Chondrocyte (in vitro differentiated cells): ENCODE measurements around the gene LRFN2. TPM values are rescaled to one million over a fixed set of nuclear protein-coding genes. Genes with fewer than 3 reads are reported as not detected.

Experiments used
- DNase-seq: peaks from one replicate; pipeline ENCODE4 v3.0.0; 2021; ENCODE audit warnings: mixed read lengths, low spot score
- H3K27ac Mint-ChIP-seq: one replicate; pipeline ENCODE4 v1.8.0; 2021; ENCODE audit warnings: mild to moderate bottlenecking, moderate library complexity, mixed read lengths; ENCODE audit not compliant: unreplicated experiment
- H3K27me3 Mint-ChIP-seq: 2 replicates; pipeline ENCODE4 v1.8.0; 2021; ENCODE audit warnings: low read depth, mixed read lengths
- H3K36me3 Mint-ChIP-seq: 2 replicates; pipeline ENCODE4 v1.8.0; 2021; ENCODE audit warnings: low read depth, mixed read lengths
- H3K4me1 Mint-ChIP-seq: 2 replicates; pipeline ENCODE4 v1.8.0; 2021; ENCODE audit warnings: low read depth, mild to moderate bottlenecking, mixed read lengths
- H3K4me3 Mint-ChIP-seq: one replicate; pipeline ENCODE4 v1.8.0; 2021; ENCODE audit warnings: mild to moderate bottlenecking, moderate library complexity, mixed read lengths; ENCODE audit not compliant: unreplicated experiment
- H3K9me3 Mint-ChIP-seq: 2 replicates; pipeline ENCODE4 v1.8.0; 2021; ENCODE audit warnings: low read depth, mixed read lengths
- total RNA-seq: library from RNA; stranded (reverse); gene quantifications from 3 replicates; pipeline ENCODE4 v1.2.1, GENCODE V29; 2021
- TF ChIP-seq, protein P1 (sequence below): fragments of 200-600 bp; sonication (generic); IDR thresholded peaks from 2 replicates; pipeline ENCODE4 v1.5.0; 2021; ENCODE audit warnings: antibody characterized with exemption, mild to moderate bottlenecking, moderate library complexity

The LRFN2 gene
- total RNA-seq, 1 donor from 2014 or later: 0.05 TPM

DNA sequence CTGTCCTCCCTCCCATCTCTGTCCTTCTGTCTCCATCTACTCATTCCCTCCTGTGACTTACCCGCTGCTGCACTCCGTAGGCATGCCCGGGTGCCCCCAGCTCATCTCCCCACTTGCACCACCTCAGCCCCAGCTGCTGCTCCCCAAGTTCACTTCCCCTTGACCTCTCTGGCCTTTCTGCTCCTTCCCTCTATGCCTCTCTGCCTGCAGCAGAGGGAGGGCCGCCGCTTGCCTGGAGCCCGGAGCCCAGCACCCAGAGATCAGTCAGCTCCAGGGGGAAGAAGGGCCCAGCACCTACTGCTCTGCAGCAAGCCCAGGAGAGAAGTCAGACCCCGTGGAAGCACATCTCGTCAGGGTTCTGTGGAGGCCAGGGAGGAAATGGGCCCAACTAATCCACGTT lies 97.4 kb downstream of the LRFN2 start:
- Mint-ChIP-seq H3K27ac (no peak overlapping the region), H3K9me3 (no peaks in the 10 kb centered on the region), H3K4me3 (no peak overlapping the region), H3K36me3 (no peaks in the 10 kb centered on the region), H3K27me3 (peaks cover 65% of the 10 kb centered on the region), H3K4me1 (no peaks in the 10 kb centered on the region)
- no peak for DNase-seq
- TF ChIP-seq, protein P1, sequence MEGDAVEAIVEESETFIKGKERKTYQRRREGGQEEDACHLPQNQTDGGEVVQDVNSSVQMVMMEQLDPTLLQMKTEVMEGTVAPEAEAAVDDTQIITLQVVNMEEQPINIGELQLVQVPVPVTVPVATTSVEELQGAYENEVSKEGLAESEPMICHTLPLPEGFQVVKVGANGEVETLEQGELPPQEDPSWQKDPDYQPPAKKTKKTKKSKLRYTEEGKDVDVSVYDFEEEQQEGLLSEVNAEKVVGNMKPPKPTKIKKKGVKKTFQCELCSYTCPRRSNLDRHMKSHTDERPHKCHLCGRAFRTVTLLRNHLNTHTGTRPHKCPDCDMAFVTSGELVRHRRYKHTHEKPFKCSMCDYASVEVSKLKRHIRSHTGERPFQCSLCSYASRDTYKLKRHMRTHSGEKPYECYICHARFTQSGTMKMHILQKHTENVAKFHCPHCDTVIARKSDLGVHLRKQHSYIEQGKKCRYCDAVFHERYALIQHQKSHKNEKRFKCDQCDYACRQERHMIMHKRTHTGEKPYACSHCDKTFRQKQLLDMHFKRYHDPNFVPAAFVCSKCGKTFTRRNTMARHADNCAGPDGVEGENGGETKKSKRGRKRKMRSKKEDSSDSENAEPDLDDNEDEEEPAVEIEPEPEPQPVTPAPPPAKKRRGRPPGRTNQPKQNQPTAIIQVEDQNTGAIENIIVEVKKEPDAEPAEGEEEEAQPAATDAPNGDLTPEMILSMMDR: no peak

DNA sequence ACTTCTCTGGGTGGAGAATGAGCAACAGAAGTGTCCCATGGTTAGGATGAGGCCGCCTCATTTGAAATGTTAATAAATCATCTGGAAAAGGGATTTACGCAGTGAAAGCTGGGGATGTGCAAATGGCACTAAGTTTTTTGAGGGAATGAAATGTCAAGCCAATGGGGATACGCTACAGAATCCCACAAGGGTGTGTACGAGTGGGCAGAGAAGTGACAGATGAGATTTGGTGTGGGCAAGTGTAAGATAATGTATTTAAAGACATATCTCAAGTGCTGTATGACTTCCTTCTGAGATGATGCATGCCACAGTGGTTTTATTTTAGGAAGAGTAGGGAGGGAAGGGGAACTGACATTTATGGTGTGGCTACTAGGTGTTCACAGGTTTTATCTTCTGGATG lies 100.6 kb downstream of the LRFN2 start:
- Mint-ChIP-seq H3K27ac (no peak overlapping the region), H3K4me3 (no peak overlapping the region), H3K4me1 (no peaks in the 10 kb centered on the region), H3K27me3 (peaks cover 67% of the 10 kb centered on the region), H3K9me3 (no peaks in the 10 kb centered on the region), H3K36me3 (no peaks in the 10 kb centered on the region)
- no peak for DNase-seq
- TF ChIP-seq, protein P1: no peak

DNA sequence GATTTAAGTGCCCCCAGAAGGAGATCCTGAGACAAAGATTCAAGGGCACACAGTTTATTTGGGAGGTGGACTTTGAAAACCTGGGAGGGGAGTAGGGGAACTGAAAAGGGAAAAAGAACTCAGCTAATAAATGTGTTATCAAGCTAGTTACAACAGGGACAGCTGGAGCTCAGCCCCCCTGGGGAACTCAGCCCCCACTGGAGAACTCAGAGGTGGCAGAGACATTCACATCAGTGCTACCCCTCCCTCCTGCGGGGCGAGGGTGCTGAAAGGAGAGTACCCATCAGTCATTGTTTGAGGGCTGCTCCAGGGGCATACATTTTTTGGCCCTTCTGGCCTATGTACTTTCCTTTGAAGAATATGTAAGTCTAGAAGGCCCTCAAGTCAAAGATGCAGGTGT lies 101.4 kb downstream of the LRFN2 start:
- TF ChIP-seq, protein P1: no peak
- Mint-ChIP-seq H3K27me3 (peaks cover 65% of the 10 kb centered on the region), H3K9me3 (no peaks in the 10 kb centered on the region), H3K27ac (no peak overlapping the region), H3K4me1 (no peaks in the 10 kb centered on the region), H3K36me3 (no peaks in the 10 kb centered on the region), H3K4me3 (no peak overlapping the region)
- no peak for DNase-seq

DNA sequence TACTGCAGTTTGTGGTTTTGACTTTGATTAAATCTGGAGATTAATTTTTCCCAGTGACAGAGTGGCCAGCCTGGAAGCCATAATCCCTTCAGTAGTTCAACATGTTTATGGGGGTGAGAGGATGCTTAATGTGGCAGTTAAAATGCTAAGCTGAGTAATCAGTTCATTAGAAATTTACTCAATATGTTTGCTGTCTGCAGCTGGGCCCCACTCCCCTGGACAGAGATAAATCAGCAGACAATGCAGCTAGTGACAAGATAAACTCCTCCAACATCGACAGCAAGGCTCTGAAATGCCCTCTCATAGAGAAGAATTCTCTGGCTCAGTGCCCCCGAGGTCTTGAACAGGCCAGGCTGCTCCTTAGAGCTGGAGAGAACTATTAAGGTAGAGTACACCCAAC lies 101.9 kb downstream of the LRFN2 start:
- H3K36me3 Mint-ChIP-seq: no peaks in the 10 kb centered on the region
- no peak overlapping the region for H3K4me3 Mint-ChIP-seq
- H3K27me3 Mint-ChIP-seq: peaks cover 64% of the 10 kb centered on the region
- H3K4me1 Mint-ChIP-seq: no peaks in the 10 kb centered on the region
- TF ChIP-seq, protein P1: no peak
- H3K9me3 Mint-ChIP-seq: no peaks in the 10 kb centered on the region
- H3K27ac Mint-ChIP-seq: no peak overlapping the region
- no peak for DNase-seq

DNA sequence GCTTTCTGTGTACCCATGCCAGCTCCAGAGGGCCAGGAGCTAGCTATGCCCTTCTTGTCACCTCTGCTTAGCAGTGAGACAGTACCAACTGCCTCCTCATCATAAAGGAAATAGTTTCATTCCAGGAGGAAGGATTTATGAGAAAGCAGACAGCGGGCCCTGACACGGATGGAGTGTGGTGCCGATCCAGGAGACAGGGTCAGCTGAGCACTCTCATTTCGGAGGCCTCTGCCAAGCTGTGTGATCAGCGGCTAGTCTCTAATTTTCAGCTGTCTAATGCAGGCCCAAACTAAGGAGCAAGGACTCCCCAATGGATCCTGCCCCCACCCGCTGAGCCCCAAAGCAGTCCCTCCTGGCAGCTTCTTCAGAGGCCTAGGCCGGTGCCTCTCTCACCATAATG lies 103.1 kb downstream of the LRFN2 start:
- Mint-ChIP-seq H3K27ac (no peak overlapping the region), H3K9me3 (no peaks in the 10 kb centered on the region), H3K27me3 (peaks cover 52% of the 10 kb centered on the region), H3K36me3 (no peaks in the 10 kb centered on the region), H3K4me3 (no peak overlapping the region), H3K4me1 (no peaks in the 10 kb centered on the region)
- TF ChIP-seq, protein P1: no peak
- no peak for DNase-seq
